Measurements from ENCODE around the gene SSPN.

GRCh38 chr12:26292596-26292995, 97.2 kb downstream of the SSPN start:
- no peak for TF ChIP-seq CTCF (IDR thresholded peaks at IDR 0.05; ENCODE audit: poor library complexity, severe bottlenecking)
- no peak for TF ChIP-seq POLR2AphosphoS5 (IDR thresholded peaks at IDR 0.05)
- TF ChIP-seq RAD21 (conservative IDR thresholded peaks at IDR 0.05) = no peak
- TF ChIP-seq EZH2 (IDR thresholded peaks at IDR 0.05; ENCODE audit: borderline replicate concordance, insufficient read depth, low read length, poor library complexity, severe bottlenecking) = no peak
- TF ChIP-seq REST (IDR thresholded peaks at IDR 0.05; ENCODE audit: borderline replicate concordance) = no peak
- no peak for TF ChIP-seq MXI1 (conservative IDR thresholded peaks at IDR 0.05; ENCODE audit: poor library complexity, severe bottlenecking)
- no peak for TF ChIP-seq TAF1 (IDR thresholded peaks at IDR 0.05; ENCODE audit: low read depth)
- TF ChIP-seq SMC3 (conservative IDR thresholded peaks at IDR 0.05; ENCODE audit: poor library complexity) = no peak

All from neural cell (in vitro differentiated cells).